NCI-H2107 (cell line): ENCODE results near the gene CCDC88C.

Experiments used
- DNase-seq: peaks from one replicate; lab custom pipeline; 2025; lab: John Stamatoyannopoulos, UW

Gene CCDC88C

GRCh38 chr14:91311284-91311662, 106.3 kb downstream of the CCDC88C start:
- no peak for DNase-seq

- DNase-seq: no peak
Observed at GRCh38 chr14:91310606-91311283, 106.9 kb downstream of the CCDC88C start.

DNA sequence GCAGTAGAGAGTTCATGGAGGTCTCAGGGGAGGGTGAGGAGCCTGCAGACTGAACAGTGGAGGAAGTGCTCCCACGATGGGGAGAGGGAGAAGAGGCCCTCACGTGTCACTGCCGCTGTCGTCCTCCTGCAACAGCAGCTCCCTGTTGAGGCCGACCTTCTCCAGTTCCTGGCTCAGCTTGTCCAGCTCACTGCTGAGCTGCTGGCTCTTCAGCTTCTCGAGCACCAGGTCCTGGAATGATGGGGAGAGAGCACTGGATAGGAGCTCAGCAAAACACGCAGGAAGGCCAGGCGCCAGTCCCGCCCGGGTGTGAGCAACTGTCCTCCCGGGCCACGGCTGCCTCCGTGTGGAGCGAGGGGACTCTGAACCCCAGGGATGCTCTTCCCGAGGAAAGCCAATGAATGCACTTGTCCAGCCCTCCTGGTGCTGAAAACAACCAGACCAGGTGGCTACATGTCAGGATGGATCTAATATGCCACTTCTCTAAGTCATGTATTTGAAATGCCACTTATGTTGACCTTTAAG, 107.8 kb downstream of the CCDC88C start:
- no peak for DNase-seq

- DNase-seq: no peak
Observed at GRCh38 chr14:91308337-91308736, 109.3 kb downstream of the CCDC88C start.

- no peak for DNase-seq
Observed at GRCh38 chr14:91307652-91308051, 110.0 kb downstream of the CCDC88C start.

GRCh38 chr14:91307046-91307445, 110.6 kb downstream of the CCDC88C start:
- DNase-seq: no peak

GRCh38 chr14:91306547-91306946, 111.1 kb downstream of the CCDC88C start:
- no peak for DNase-seq

DNA sequence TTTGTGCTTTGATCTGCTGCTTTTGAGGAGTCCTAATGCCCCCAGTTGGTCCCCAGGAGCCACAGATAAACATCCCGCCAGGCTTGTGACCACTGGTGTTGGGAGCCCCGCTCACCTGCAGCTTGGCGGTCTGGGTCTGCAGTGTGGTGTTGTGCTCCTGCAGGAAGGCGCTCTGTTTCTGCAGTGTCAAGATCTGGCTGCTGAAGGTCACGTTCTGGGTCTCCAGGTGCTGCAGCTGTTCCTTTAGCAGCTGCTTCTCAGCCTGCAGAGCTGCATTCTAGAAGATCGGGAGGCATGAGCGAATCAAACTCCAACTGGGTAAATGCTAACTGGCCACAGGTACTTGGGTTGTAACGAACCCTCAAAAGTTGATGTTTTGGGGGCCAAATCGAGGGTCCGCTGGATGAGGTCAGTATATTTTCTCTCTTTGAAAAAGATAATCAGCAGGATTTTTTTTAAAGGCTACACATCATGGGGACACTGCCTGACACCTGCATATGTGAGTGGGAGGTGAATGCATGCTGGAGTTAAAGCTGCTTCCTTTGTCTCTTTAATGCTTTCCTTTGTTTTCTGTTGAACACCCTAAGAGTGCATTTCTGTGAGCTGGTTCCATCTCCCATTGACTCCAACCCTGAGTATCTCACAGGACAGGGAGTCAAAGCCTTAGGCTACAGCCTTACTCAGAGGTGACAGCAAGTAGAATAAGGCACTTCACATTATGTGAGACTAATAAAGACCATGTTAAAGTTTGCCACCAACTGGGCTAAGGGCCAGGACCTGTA, 111.8 kb downstream of the CCDC88C start:
- no peak for DNase-seq

- DNase-seq: no peak
Observed at GRCh38 chr14:91303924-91304229, 113.7 kb downstream of the CCDC88C start.

- DNase-seq: no peak
Observed at GRCh38 chr14:91303091-91303923, 114.3 kb downstream of the CCDC88C start.

DNA sequence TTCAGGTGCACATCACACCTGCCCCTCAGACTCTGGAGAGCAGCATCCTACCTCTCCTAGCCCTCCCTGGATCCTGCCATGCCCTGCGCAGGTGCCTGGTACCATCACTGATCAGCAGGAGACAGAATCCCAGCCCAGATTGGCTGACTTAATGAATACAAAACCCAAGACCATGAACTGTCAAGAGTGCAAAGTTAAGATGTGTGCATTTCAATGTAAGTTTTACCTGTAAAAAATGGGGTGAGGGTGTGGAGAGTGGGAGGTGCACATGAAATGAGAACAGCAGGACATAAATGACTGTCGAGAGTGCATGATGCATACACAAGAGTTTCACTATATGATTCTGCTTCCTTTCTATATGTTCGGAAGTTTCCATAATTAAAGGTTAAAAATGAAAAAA, 115.2 kb downstream of the CCDC88C start:
- no peak for DNase-seq

DNA sequence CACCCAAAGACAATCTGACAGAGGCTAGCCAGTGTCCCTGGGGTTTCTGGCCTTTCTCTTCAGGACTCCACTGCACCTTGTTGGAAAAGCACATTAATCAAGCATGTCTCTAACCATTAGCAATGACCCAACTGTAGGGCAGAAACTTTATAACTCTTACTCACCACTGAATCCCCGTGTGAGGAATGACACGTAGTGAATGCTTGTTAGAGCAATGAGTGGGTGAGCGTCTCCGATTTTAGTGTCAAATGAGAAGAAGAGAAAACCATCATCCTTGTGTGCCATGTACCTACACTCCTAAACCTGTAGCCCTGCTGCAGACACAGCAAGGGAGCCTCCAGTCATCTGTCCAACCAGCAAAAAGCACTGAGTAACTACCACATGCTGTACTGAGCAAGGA, 116.7 kb downstream of the CCDC88C start:
- DNase-seq: no peak

GRCh38 chr14:91300283-91300895, 117.2 kb downstream of the CCDC88C start:
- no peak for DNase-seq

DNA sequence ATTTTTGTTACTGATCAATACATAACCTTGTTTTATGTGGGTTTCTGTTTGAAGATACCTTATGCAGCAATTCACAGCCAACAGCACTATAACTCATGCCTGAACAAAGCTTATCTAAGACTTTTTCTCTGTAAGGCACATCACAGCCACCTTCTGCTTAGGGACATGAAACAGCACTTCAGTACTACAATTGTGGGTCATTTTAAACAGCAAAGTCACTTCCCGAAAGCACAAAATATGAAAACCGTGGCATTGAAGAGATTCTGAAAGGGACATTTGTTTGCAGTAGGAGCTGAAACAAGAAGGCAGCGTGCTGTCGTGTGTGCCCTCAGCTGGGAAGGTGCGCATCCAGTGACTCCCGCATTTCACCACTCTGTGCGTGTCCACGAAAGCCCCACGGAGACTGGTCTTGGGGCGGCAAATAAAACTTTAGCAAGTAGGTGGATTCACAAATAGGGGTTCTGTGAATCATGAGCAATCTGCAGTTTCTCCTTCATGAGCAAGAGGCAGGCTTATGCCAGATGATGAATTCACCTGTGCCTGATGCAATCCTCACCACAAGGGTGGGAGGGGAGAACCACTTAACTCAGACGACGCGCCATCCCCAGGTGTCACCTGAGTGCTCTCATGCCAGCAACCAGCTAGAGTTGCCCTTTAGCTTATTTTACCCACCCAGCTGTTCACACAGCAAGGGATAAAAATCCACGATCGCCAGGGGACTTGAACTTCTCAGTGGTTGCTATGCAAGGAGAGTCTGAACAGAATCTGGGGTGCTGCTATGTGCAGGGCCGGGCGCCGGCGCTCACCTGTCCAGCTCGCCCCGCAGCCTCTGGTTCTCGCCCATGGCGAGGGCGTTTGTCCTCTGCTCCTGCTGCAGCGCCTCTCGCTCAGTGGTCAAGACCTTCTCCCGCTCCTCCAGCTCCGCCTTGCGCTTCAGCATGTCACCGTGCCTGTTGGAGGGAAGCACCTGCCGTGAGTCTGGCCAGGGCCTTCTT, 118.2 kb downstream of the CCDC88C start:
- peak; percentile 89 for DNase-seq

- no peak for DNase-seq
Observed at GRCh38 chr14:91298576-91298975, 119.0 kb downstream of the CCDC88C start.

DNA sequence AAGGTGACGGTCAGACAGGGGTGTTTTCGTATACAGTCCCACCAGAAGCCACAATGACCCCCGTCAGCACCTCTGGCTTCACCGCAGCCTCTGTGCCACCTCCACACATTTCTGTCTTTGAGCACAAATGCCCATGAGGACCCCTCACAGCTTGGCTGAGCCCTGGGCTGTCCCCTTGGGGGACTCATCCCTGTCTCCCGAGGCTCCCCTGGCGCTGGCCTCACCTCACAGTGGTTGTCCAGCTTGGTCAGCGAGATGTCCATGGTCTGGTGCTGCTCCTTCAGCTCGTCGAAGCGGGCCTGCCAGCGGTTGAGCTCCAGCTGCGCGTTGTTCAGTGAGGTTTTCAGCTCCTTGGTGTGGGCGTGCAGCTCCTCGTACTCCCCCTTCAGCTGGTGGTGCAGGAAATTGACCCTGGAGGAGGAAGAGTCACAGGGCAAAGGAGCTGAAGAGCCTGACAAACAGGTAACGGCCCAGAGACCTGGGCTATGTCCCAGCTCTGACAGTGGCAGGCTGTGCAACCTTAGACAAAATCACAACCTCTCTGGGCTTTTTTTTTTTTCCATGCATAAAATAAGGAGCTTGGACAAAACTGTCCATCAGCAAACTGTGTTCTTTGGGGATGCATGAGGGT, 120.4 kb downstream of the CCDC88C start:
- no peak for DNase-seq

- DNase-seq: no peak
Observed at GRCh38 chr14:91295851-91296796, 121.5 kb downstream of the CCDC88C start.

DNA sequence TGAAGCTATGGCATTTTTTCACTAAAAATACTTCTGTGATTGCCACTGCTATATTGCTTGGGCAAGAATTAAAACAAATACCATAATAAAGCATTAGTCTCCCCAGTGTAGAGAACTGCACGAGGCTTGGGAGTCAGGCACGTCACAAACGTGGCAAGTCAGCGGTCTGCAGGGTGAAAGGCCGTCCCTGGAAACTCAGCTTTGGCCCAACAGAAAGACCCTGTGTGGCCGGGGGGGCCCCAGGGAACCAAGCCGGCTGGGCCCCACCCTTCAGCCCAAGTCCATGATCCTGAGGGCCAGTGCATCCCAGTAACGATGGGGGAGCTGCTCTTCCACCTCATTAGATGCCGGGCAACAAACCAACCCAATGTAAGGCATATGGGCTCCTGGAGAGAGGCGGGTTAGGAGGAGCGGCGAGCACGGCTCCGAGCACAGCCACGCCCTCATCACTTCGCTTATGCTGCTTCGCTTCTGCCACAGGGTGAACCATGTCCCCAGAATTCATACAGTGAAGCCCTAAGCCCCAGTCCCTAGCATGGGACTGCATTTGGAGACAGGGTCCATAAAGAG, 122.3 kb downstream of the CCDC88C start:
- no peak for DNase-seq

DNA sequence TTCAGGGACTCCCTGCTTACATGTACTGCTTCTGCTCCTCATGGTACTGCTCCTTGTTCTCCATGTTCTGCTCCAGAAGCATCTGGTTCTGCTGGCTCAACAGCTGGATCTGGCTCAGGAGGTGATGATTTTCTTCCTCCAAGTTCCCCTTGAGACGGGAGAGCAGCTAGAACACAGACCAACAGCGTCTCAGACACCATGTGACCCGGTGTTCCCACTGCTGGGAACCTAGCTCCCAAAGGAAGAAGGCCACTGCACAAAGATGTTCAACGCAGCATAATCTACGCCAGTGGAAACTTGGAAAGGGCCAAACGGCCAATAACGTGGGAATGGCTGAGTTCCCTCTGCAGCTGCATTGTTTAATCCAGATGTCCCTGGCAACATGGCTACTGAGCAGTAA, 123.5 kb downstream of the CCDC88C start:
- no peak for DNase-seq
